SK-N-MC (cell line): ENCODE data around the gene ZMYM2.
A peak's percentile ranks its signal among the peaks of the same experiment; 100 is the strongest.

ENCODE experiments used
- DNase-seq: peaks from one replicate; pipeline ENCODE4 v3.0.0-alpha.2; 2011; ENCODE audit warnings: low read depth, low spot score
- H3K27ac ChIP-seq: fragments of 200-600 bp; sonication (generic); 2 replicates; pipeline ENCODE4 v1.5.1; 2016; ENCODE audit warnings: mixed run types
- H3K36me3 ChIP-seq: fragments of 200-600 bp; sonication (generic); 2 replicates; pipeline ENCODE4 v1.6.1; 2017; ENCODE audit warnings: antibody characterized with exemption, low read length, mixed read lengths; ENCODE audit not compliant: insufficient read depth
- H3K4me3 ChIP-seq: fragments of 200-600 bp; sonication (generic); 2 replicates; pipeline ENCODE4 v1.5.1; 2016
- H3K9ac ChIP-seq: fragments of 200-600 bp; sonication (generic); 2 replicates; pipeline ENCODE4 v1.8.0; 2017; ENCODE audit warnings: mixed run types, mixed read lengths; ENCODE audit not compliant: insufficient read length
- H3K9me3 ChIP-seq: fragments of 200-600 bp; sonication (generic); 2 replicates; pipeline ENCODE4 v1.6.1; 2017; ENCODE audit warnings: low read depth, mild to moderate bottlenecking, antibody characterized with exemption, low read length, moderate library complexity, mixed read lengths
- EZH2 ChIP-seq: fragments of 200-600 bp; sonication (generic); IDR thresholded peaks from one replicate; pipeline ENCODE4 v1.6.1; 2017; ENCODE audit warnings: antibody characterized with exemption
- FOXP2 ChIP-seq: optimal IDR thresholded peaks from 2 replicates; pipeline ENCODE3; 2011; ENCODE audit warnings: mild to moderate bottlenecking, moderate library complexity; ENCODE audit not compliant: insufficient read depth; ENCODE audit errors: extremely low read length, control extremely low read depth
- POLR2AphosphoS5 ChIP-seq: IDR thresholded peaks from 2 replicates; pipeline ENCODE4 v1.6.1; 2012; ENCODE audit warnings: mild to moderate bottlenecking, low read depth, low read length, borderline replicate concordance

The ZMYM2 gene

GRCh38 chr13:19958155-19959111 is at the start of gene ZMYM2:
TSS of gene ZMYM2 (plus strand) at chr13:19958727. CDS start at chr13:19993073, 34,346 bp downstream.
- peak within 1 kb of the TSS; percentile 93 for H3K4me3 ChIP-seq
- H3K9ac ChIP-seq: peak within 1 kb of the TSS; percentile 78
- peak within 1 kb of the TSS; percentile 87 for H3K27ac ChIP-seq
- no peak for DNase-seq
- H3K9me3 ChIP-seq: no peaks in the 10 kb centered on the region
- TF ChIP-seq EZH2 (no peak), POLR2AphosphoS5 (peak; percentile 71)
- peaks cover 27% of the 10 kb centered on the region for H3K36me3 ChIP-seq

- H3K9me3 ChIP-seq: no peaks in the 10 kb centered on the region
- H3K4me3 ChIP-seq: no peak overlapping the region
- no peaks in the 10 kb centered on the region for H3K36me3 ChIP-seq
- no peak overlapping the region for H3K9ac ChIP-seq
- TF ChIP-seq POLR2AphosphoS5: no peak
- TF ChIP-seq EZH2: no peak
- TF ChIP-seq FOXP2: no peak
- no peak for DNase-seq
- no peak overlapping the region for H3K27ac ChIP-seq
Measured at GRCh38 chr13:19910336-19911072, 48.0 kb upstream of the ZMYM2 start.

GRCh38 chr13:19927117-19927748 is 31.3 kb upstream of the ZMYM2 start:
- TF ChIP-seq POLR2AphosphoS5: no peak
- no peak for TF ChIP-seq EZH2
- TF ChIP-seq FOXP2: no peak
- no peak for DNase-seq
- no peak overlapping the region for H3K4me3 ChIP-seq
- no peak overlapping the region for H3K27ac ChIP-seq
- no peaks in the 10 kb centered on the region for H3K9me3 ChIP-seq
- H3K36me3 ChIP-seq: no peaks in the 10 kb centered on the region
- no peak overlapping the region for H3K9ac ChIP-seq

GRCh38 chr13:19940106-19940505 is 18.4 kb upstream of the ZMYM2 start:
- Histone ChIP-seq H3K4me3 (no peak overlapping the region), H3K36me3 (no peaks in the 10 kb centered on the region), H3K9ac (no peak overlapping the region), H3K27ac (no peak overlapping the region), H3K9me3 (no peaks in the 10 kb centered on the region)
- TF ChIP-seq FOXP2 (no peak), EZH2 (no peak), POLR2AphosphoS5 (no peak)
- no peak for DNase-seq

GRCh38 chr13:19950374-19950773 is 8.2 kb upstream of the ZMYM2 start:
- H3K9me3 ChIP-seq: no peaks in the 10 kb centered on the region
- no peak overlapping the region for H3K4me3 ChIP-seq
- no peak overlapping the region for H3K27ac ChIP-seq
- H3K36me3 ChIP-seq: no peaks in the 10 kb centered on the region
- DNase-seq: no peak
- TF ChIP-seq EZH2 (no peak), FOXP2 (no peak), POLR2AphosphoS5 (no peak)
- H3K9ac ChIP-seq: no peak overlapping the region

- H3K36me3 ChIP-seq: no peaks in the 10 kb centered on the region
- H3K27ac ChIP-seq: no peak overlapping the region
- no peak for DNase-seq
- no peak overlapping the region for H3K4me3 ChIP-seq
- H3K9ac ChIP-seq: no peak overlapping the region
- TF ChIP-seq FOXP2 (no peak), EZH2 (no peak), POLR2AphosphoS5 (no peak)
- no peaks in the 10 kb centered on the region for H3K9me3 ChIP-seq
Measured at GRCh38 chr13:19952850-19953249, 5.7 kb upstream of the ZMYM2 start.

GRCh38 chr13:19955873-19956559 is 2.5 kb upstream of the ZMYM2 start:
- Histone ChIP-seq H3K36me3 (peaks cover 8% of the 10 kb centered on the region), H3K4me3 (no peak overlapping the region), H3K27ac (no peak overlapping the region), H3K9me3 (no peaks in the 10 kb centered on the region), H3K9ac (no peak overlapping the region)
- DNase-seq: no peak
- TF ChIP-seq POLR2AphosphoS5 (no peak), EZH2 (no peak), FOXP2 (no peak)
